ENCODE results near the gene SIRT7. TPM values are rescaled to one million over a fixed set of nuclear protein-coding genes. Genes with fewer than 3 reads are reported as not detected.

Gene SIRT7
- total RNA-seq, 1 donor from 2014 or later = 3.7 TPM

GRCh38 chr17:81865358-81865732 is 52.6 kb downstream of the SIRT7 start:
- H3K4me1 ChIP-seq (ENCODE audit: control insufficient read depth in 3 of 3, insufficient read depth in 3 of 3, low read length in 3 of 3) = peaks cover 55 to 76% (median 62%) of the 10 kb centered on the region in 3 donors
- no peaks in the 10 kb centered on the region for H3K9me3 ChIP-seq (ENCODE audit: control insufficient read depth in 3 of 3, low read length in 3 of 3)
- no peak overlapping the region for H3K4me3 ChIP-seq (ENCODE audit: low read length in 3 of 3)
- H3K36me3 ChIP-seq (ENCODE audit: control insufficient read depth in 3 of 3, insufficient read depth in 3 of 3, low read length in 3 of 3) = peaks cover 11 to 21% (median 17%) of the 10 kb centered on the region in 3 donors
- H3K9ac ChIP-seq (ENCODE audit: low read depth in 1 of 3, low read length in 3 of 3) = peak overlapping the region in 1 of 3 donors; percentile 16
- H3K27me3 ChIP-seq (ENCODE audit: control insufficient read depth in 3 of 3, insufficient read depth in 3 of 3, low read length in 3 of 3) = no peaks in the 10 kb centered on the region
- H3K27ac ChIP-seq (ENCODE audit: low read depth, low read length) = no peak overlapping the region

- H3K27ac ChIP-seq (ENCODE audit: low read depth, low read length) = peak overlapping the region; percentile 7
- peaks cover 52 to 71% (median 57%) of the 10 kb centered on the region in 3 donors for H3K4me1 ChIP-seq (ENCODE audit: control insufficient read depth in 3 of 3, insufficient read depth in 3 of 3, low read length in 3 of 3)
- peak overlapping the region in 2 of 3 donors; percentile 22 to 50 for H3K9ac ChIP-seq (ENCODE audit: low read depth in 1 of 3, low read length in 3 of 3)
- H3K4me3 ChIP-seq (ENCODE audit: low read length in 3 of 3) = no peak overlapping the region
- peaks cover 14 to 16% (median 15%) of the 10 kb centered on the region in 3 donors for H3K36me3 ChIP-seq (ENCODE audit: control insufficient read depth in 3 of 3, insufficient read depth in 3 of 3, low read length in 3 of 3)
- no peaks in the 10 kb centered on the region for H3K27me3 ChIP-seq (ENCODE audit: control insufficient read depth in 3 of 3, insufficient read depth in 3 of 3, low read length in 3 of 3)
- H3K9me3 ChIP-seq (ENCODE audit: control insufficient read depth in 3 of 3, low read length in 3 of 3) = no peaks in the 10 kb centered on the region
These were observed 53.9 kb downstream of the SIRT7 start for GRCh38 chr17:81863833-81864768.

GRCh38 chr17:81863123-81863675 is 54.8 kb downstream of the SIRT7 start:
- peaks cover 60 to 72% (median 61%) of the 10 kb centered on the region in 3 donors for H3K4me1 ChIP-seq (ENCODE audit: control insufficient read depth in 3 of 3, insufficient read depth in 3 of 3, low read length in 3 of 3)
- peak overlapping the region in 1 of 3 donors; percentile 13 for H3K4me3 ChIP-seq (ENCODE audit: low read length in 3 of 3)
- H3K36me3 ChIP-seq (ENCODE audit: control insufficient read depth in 3 of 3, insufficient read depth in 3 of 3, low read length in 3 of 3) = peaks cover 15 to 18% (median 17%) of the 10 kb centered on the region in 3 donors

More at GRCh38 chr17:81863123-81863675, 54.8 kb downstream of the SIRT7 start:
- H3K9me3 ChIP-seq (ENCODE audit: control insufficient read depth in 3 of 3, low read length in 3 of 3) = no peaks in the 10 kb centered on the region
- H3K27me3 ChIP-seq (ENCODE audit: control insufficient read depth in 3 of 3, insufficient read depth in 3 of 3, low read length in 3 of 3) = no peaks in the 10 kb centered on the region
- peak overlapping the region; percentile 7 for H3K27ac ChIP-seq (ENCODE audit: low read depth, low read length)
- peak overlapping the region in 2 of 3 donors; percentile 22 to 51 for H3K9ac ChIP-seq (ENCODE audit: low read depth in 1 of 3, low read length in 3 of 3)

Other genes with a start within 250 kb of the SIRT7 start
- 25.1 TPM for gene ARL16, start 234.4 kb downstream of the SIRT7 start, total RNA-seq
- gene HGS, start 234.2 kb downstream of the SIRT7 start, total RNA-seq = 27.7 TPM
- 4.7 TPM for gene MRPL12, start 214.8 kb downstream of the SIRT7 start, total RNA-seq
- gene SLC25A10, start 205.9 kb downstream of the SIRT7 start, total RNA-seq = 6.8 TPM
- gene GCGR, start 114.0 kb downstream of the SIRT7 start, total RNA-seq = not detected
- 81.9 TPM for gene MCRIP1, start 84.9 kb downstream of the SIRT7 start, total RNA-seq
- 35.0 TPM for gene PPP1R27, start 83.1 kb downstream of the SIRT7 start, total RNA-seq
- gene P4HB, start 57.6 kb downstream of the SIRT7 start, total RNA-seq = 264 TPM
- 43.3 TPM for gene ARHGDIA, start 46.8 kb downstream of the SIRT7 start, total RNA-seq
- 78.8 TPM for gene ALYREF, start 26.6 kb downstream of the SIRT7 start, total RNA-seq
- gene ANAPC11, start 26.5 kb downstream of the SIRT7 start, total RNA-seq = 104 TPM
- 1.0 TPM for gene NPB, start 15.9 kb downstream of the SIRT7 start, total RNA-seq
- gene PCYT2, start 6.8 kb downstream of the SIRT7 start, total RNA-seq = 10.4 TPM
- gene MAFG, start 9.6 kb upstream of the SIRT7 start, total RNA-seq = 8.9 TPM
- gene PYCR1, start 19.1 kb upstream of the SIRT7 start, total RNA-seq = 43.8 TPM
- 16.7 TPM for gene MYADML2, start 29.1 kb upstream of the SIRT7 start, total RNA-seq
- 0.52 TPM for gene NOTUM, start 43.0 kb upstream of the SIRT7 start, total RNA-seq
- gene ASPSCR1, start 59.5 kb upstream of the SIRT7 start, total RNA-seq = 18.8 TPM
- 20.9 TPM for gene CENPX, start 104.7 kb upstream of the SIRT7 start, total RNA-seq
- gene LRRC45, start 105.1 kb upstream of the SIRT7 start, total RNA-seq = 7.8 TPM
- gene RAC3, start 113.5 kb upstream of the SIRT7 start, total RNA-seq = 8.4 TPM
- gene DCXR, start 119.5 kb upstream of the SIRT7 start, total RNA-seq = 20.4 TPM
- gene RFNG, start 133.6 kb upstream of the SIRT7 start, total RNA-seq = 16.7 TPM
- 64.7 TPM for gene GPS1, start 133.7 kb upstream of the SIRT7 start, total RNA-seq
- gene DUS1L, start 147.6 kb upstream of the SIRT7 start, total RNA-seq = 24.5 TPM
- 26.1 TPM for gene FASN, start 180.1 kb upstream of the SIRT7 start, total RNA-seq

Measured in skeletal muscle tissue (tissue), 4 donors.